ENCODE data around the gene ST6GAL1. TPM values are rescaled to one million over a fixed set of nuclear protein-coding genes. Genes with fewer than 3 reads are reported as not detected.

ST6GAL1 gene
- total and polyA plus RNA-seq, 2 experiments from 2014 or later, result 17.6 to 65.1 TPM

GRCh38 chr3:186988806-186989205 is 58.5 kb downstream of the ST6GAL1 start:
- Histone ChIP-seq H3K27ac (ENCODE audit: low read depth) (peak overlapping the region; percentile 8; the same call in 1 of the 2 replicates), H3K4me1 (ENCODE audit: insufficient read depth) (peaks cover 31% of the 10 kb centered on the region), H2AFZ (no peak overlapping the region), H4K20me1 (replicated peaks; ENCODE audit: insufficient read depth) (no peaks in the 10 kb centered on the region; the same call in none of the 2 replicates), H3K27me3 (ENCODE audit: insufficient read depth) (no peaks in the 10 kb centered on the region), H3K9me2 (ENCODE audit: insufficient read depth) (no peaks in the 10 kb centered on the region), H3K36me3 (ENCODE audit: insufficient read depth) (peaks cover 13% of the 10 kb centered on the region; the same call in 1 of the 2 replicates), H3F3A (replicated peaks; ENCODE audit: low read depth) (no peaks in the 10 kb centered on the region), H3K4me2 (no peak overlapping the region), H3K79me2 (replicated peaks; ENCODE audit: insufficient read depth) (peaks cover 15% of the 10 kb centered on the region), H3K4me3 (no peak overlapping the region)
- Mint-ChIP-seq H3K36me3 (ENCODE audit: low read depth) (peaks cover 42% of the 10 kb centered on the region), H3K4me1 (peaks cover 52% of the 10 kb centered on the region), H3K4me3 (no peak overlapping the region), H3K27ac (no peak overlapping the region), H3K9me3 (no peaks in the 10 kb centered on the region; the same call in 2 of the 3 replicates), H3K27me3 (ENCODE audit: insufficient read depth, low read depth, poor library complexity) (peaks cover 8% of the 10 kb centered on the region)
- TF ChIP-seq EZH2phosphoT487 (IDR thresholded peaks at IDR 0.05; ENCODE audit: unreplicated experiment) (no peak), EZH2 (IDR thresholded peaks at IDR 0.05; ENCODE audit: low read depth, unreplicated experiment) (no peak), NANOG (IDR thresholded peaks at IDR 0.05; ENCODE audit: borderline replicate concordance) (no peak), ETS1 (IDR thresholded peaks at IDR 0.05) (no peak)
- TF ChIP-seq, protein P1, sequence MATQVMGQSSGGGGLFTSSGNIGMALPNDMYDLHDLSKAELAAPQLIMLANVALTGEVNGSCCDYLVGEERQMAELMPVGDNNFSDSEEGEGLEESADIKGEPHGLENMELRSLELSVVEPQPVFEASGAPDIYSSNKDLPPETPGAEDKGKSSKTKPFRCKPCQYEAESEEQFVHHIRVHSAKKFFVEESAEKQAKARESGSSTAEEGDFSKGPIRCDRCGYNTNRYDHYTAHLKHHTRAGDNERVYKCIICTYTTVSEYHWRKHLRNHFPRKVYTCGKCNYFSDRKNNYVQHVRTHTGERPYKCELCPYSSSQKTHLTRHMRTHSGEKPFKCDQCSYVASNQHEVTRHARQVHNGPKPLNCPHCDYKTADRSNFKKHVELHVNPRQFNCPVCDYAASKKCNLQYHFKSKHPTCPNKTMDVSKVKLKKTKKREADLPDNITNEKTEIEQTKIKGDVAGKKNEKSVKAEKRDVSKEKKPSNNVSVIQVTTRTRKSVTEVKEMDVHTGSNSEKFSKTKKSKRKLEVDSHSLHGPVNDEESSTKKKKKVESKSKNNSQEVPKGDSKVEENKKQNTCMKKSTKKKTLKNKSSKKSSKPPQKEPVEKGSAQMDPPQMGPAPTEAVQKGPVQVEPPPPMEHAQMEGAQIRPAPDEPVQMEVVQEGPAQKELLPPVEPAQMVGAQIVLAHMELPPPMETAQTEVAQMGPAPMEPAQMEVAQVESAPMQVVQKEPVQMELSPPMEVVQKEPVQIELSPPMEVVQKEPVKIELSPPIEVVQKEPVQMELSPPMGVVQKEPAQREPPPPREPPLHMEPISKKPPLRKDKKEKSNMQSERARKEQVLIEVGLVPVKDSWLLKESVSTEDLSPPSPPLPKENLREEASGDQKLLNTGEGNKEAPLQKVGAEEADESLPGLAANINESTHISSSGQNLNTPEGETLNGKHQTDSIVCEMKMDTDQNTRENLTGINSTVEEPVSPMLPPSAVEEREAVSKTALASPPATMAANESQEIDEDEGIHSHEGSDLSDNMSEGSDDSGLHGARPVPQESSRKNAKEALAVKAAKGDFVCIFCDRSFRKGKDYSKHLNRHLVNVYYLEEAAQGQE (IDR thresholded peaks at IDR 0.05; ENCODE audit: unreplicated experiment), result no peak
- TF ChIP-seq, protein P2, sequence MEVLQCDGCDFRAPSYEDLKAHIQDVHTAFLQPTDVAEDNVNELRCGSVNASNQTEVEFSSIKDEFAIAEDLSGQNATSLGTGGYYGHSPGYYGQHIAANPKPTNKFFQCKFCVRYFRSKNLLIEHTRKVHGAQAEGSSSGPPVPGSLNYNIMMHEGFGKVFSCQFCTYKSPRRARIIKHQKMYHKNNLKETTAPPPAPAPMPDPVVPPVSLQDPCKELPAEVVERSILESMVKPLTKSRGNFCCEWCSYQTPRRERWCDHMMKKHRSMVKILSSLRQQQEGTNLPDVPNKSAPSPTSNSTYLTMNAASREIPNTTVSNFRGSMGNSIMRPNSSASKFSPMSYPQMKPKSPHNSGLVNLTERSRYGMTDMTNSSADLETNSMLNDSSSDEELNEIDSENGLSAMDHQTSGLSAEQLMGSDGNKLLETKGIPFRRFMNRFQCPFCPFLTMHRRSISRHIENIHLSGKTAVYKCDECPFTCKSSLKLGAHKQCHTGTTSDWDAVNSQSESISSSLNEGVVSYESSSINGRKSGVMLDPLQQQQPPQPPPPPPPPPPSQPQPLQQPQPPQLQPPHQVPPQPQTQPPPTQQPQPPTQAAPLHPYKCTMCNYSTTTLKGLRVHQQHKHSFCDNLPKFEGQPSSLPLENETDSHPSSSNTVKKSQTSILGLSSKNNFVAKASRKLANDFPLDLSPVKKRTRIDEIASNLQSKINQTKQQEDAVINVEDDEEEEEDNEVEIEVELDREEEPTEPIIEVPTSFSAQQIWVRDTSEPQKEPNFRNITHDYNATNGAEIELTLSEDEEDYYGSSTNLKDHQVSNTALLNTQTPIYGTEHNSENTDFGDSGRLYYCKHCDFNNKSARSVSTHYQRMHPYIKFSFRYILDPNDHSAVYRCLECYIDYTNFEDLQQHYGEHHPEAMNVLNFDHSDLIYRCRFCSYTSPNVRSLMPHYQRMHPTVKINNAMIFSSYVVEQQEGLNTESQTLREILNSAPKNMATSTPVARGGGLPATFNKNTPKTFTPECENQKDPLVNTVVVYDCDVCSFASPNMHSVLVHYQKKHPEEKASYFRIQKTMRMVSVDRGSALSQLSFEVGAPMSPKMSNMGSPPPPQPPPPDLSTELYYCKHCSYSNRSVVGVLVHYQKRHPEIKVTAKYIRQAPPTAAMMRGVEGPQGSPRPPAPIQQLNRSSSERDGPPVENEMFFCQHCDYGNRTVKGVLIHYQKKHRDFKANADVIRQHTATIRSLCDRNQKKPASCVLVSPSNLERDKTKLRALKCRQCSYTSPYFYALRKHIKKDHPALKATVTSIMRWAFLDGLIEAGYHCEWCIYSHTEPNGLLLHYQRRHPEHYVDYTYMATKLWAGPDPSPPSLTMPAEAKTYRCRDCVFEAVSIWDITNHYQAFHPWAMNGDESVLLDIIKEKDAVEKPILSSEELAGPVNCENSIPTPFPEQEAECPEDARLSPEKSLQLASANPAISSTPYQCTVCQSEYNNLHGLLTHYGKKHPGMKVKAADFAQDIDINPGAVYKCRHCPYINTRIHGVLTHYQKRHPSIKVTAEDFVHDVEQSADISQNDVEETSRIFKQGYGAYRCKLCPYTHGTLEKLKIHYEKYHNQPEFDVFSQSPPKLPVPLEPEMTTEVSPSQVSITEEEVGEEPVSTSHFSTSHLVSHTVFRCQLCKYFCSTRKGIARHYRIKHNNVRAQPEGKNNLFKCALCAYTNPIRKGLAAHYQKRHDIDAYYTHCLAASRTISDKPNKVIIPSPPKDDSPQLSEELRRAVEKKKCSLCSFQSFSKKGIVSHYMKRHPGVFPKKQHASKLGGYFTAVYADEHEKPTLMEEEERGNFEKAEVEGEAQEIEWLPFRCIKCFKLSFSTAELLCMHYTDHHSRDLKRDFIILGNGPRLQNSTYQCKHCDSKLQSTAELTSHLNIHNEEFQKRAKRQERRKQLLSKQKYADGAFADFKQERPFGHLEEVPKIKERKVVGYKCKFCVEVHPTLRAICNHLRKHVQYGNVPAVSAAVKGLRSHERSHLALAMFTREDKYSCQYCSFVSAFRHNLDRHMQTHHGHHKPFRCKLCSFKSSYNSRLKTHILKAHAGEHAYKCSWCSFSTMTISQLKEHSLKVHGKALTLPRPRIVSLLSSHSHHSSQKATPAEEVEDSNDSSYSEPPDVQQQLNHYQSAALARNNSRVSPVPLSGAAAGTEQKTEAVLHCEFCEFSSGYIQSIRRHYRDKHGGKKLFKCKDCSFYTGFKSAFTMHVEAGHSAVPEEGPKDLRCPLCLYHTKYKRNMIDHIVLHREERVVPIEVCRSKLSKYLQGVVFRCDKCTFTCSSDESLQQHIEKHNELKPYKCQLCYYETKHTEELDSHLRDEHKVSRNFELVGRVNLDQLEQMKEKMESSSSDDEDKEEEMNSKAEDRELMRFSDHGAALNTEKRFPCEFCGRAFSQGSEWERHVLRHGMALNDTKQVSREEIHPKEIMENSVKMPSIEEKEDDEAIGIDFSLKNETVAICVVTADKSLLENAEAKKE (CRISPR knock-in tag; IDR thresholded peaks at IDR 0.05), result no peak
- ATAC-seq, result no peak
- DNase-seq (ENCODE audit: low spot score), result no peak
